HG02588 (cell line): ENCODE measurements around the gene KRTAP20-3.

Experiments used
- ATAC-seq: cut with Tn5 transposase; IDR thresholded peaks from one replicate; pipeline ENCODE4 v1.9.1; 2021; ENCODE audit warnings: mild to moderate bottlenecking, moderate library complexity; ENCODE audit not compliant: unreplicated experiment

KRTAP20-3 gene

GRCh38 chr21:30642564-30642963, at the start of gene KRTAP20-3:
KRTAP20-3 (plus strand) TSS chr21:30642864.
- ATAC-seq = no peak

GRCh38 chr21:30598802-30599201, 43.9 kb upstream of the KRTAP20-3 start, which contains the start of gene KRTAP6-2:
KRTAP6-2 (minus strand) TSS chr21:30598902; CDS start chr21:30598874, 28 bp downstream.
- no peak for ATAC-seq

- ATAC-seq = no peak
Measured at GRCh38 chr21:30600787-30601186, 41.9 kb upstream of the KRTAP20-3 start, which contains the start of gene KRTAP22-1. KRTAP22-1 (plus strand) TSS chr21:30601087.

GRCh38 chr21:30605968-30606367, 36.7 kb upstream of the KRTAP20-3 start:
- ATAC-seq = no peak

GRCh38 chr21:30612132-30612531, 30.5 kb upstream of the KRTAP20-3 start:
- no peak for ATAC-seq

- no peak for ATAC-seq
Measured at GRCh38 chr21:30613836-30614235, 28.8 kb upstream of the KRTAP20-3 start, which contains the start of gene KRTAP6-1. KRTAP6-1 (minus strand) TSS chr21:30613930; CDS start chr21:30613904, 26 bp downstream.

GRCh38 chr21:30615199-30615598, 27.5 kb upstream of the KRTAP20-3 start:
- no peak for ATAC-seq

- no peak for ATAC-seq
Measured at GRCh38 chr21:30616125-30616524, 26.5 kb upstream of the KRTAP20-3 start, which contains the start of gene KRTAP20-1. KRTAP20-1 (plus strand) TSS chr21:30616425; CDS start chr21:30616455, 30 bp downstream.

- ATAC-seq = no peak
Measured at GRCh38 chr21:30620080-30620479, 22.6 kb upstream of the KRTAP20-3 start.

- ATAC-seq = no peak
Measured at GRCh38 chr21:30620522-30620921, 22.1 kb upstream of the KRTAP20-3 start, which contains the start of gene KRTAP20-4. KRTAP20-4 (plus strand) TSS chr21:30620627.

- ATAC-seq = no peak
Measured at GRCh38 chr21:30623362-30623761, 19.3 kb upstream of the KRTAP20-3 start.

GRCh38 chr21:30625449-30626165, 17.1 kb upstream of the KRTAP20-3 start:
- no peak for ATAC-seq

GRCh38 chr21:30628109-30628508, 14.6 kb upstream of the KRTAP20-3 start:
- no peak for ATAC-seq

GRCh38 chr21:30629200-30629599, 13.5 kb upstream of the KRTAP20-3 start:
- ATAC-seq = no peak

GRCh38 chr21:30634906-30635305, 7.8 kb upstream of the KRTAP20-3 start, which contains the start of gene KRTAP20-2:
KRTAP20-2 (plus strand) TSS chr21:30635206; CDS start chr21:30635264, 58 bp downstream.
- ATAC-seq = no peak

GRCh38 chr21:30638686-30639085, 4.0 kb upstream of the KRTAP20-3 start:
- ATAC-seq = no peak

- no peak for ATAC-seq
Measured at GRCh38 chr21:30646904-30647414, 4.3 kb downstream of the KRTAP20-3 start.

GRCh38 chr21:30652891-30653290, 10.2 kb downstream of the KRTAP20-3 start:
- no peak for ATAC-seq

- ATAC-seq = no peak
Measured at GRCh38 chr21:30668776-30669175, 26.1 kb downstream of the KRTAP20-3 start.

GRCh38 chr21:30672985-30673650, 30.5 kb downstream of the KRTAP20-3 start:
- no peak for ATAC-seq

GRCh38 chr21:30674312-30674711, 31.6 kb downstream of the KRTAP20-3 start:
- no peak for ATAC-seq
